GM18870 (cell line): ENCODE data around the gene UBASH3A.

ENCODE experiments used
- ATAC-seq: cut with Tn5 transposase; IDR thresholded peaks from one replicate; pipeline ENCODE4 v1.9.1; 2021; ENCODE audit warnings: moderate library complexity; ENCODE audit not compliant: unreplicated experiment

UBASH3A gene

DNA sequence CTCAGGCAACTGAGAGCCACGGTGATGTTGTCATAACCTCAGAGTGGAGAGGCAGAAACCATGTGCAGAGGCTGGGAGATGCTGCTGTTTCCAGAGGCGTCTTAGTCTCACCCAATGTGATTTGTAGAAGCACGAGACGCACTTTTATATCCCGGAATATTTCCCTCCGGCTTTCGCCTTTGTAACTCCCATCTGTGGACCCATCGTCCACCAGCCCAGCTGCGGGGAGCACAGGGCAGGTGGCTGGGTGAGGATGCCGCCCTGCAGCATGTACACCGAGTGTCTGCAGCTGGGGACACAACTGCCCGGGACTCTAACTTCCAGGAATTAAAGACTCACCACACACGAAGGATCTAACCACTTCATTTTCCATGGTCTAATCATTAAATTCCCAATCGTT, 43.5 kb downstream of the UBASH3A start:
- ATAC-seq, result no peak

DNA sequence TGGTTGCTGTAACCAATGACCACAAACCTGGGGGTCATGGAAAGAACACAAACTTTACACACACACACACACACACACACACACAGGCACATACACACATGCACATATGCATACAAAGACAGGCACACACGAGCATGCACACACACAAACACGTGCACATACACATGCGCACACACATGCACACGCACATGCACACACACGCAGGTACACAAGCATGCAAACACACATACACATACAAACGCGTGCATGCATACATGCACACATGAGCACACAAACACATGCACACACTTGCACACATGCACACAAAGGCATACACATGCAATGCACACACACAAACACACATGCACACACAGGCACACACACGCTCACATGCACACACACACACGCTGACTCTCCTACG, 44.0 kb downstream of the UBASH3A start:
- ATAC-seq, result no peak

DNA sequence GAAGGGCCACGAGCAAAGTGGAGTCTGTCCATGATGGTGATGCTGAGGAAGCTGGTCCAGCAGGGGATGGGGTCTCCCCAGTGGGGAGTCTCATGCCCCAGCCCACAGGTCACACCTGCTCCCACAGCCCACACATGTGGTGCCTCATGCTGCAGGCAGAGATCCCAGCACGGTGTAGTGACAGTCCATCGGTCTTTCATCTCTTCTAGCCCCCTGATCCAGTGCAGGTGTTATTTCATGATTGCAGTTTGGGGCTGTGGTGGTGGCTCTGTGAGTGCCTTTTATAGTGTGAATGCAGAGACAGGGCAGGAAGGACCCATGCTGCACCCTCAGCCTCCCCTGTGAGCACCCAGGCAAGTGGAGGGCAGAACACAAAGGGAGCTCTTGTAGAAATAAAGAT, 45.0 kb downstream of the UBASH3A start:
- ATAC-seq, result no peak

DNA sequence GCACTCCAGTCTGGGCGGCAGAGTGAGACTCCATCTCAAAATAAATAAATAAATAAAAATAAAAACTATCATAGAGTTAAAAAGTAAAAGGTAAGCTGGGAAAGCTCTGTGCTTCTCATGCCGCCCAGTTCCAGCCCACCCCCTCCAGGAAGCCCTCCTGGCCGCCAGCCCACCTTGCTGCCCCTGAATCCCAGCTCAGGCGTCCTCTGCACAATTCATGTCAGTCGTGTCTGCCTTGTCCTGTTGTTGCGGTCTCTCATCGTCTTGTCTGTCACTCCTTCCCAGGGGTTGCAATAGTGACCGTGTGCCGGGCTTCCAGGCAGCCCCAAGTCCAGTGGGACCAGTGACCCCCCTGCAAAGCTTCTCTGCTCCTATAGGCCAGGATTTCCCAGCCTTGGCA, 48.2 kb downstream of the UBASH3A start:
- ATAC-seq, result no peak

DNA sequence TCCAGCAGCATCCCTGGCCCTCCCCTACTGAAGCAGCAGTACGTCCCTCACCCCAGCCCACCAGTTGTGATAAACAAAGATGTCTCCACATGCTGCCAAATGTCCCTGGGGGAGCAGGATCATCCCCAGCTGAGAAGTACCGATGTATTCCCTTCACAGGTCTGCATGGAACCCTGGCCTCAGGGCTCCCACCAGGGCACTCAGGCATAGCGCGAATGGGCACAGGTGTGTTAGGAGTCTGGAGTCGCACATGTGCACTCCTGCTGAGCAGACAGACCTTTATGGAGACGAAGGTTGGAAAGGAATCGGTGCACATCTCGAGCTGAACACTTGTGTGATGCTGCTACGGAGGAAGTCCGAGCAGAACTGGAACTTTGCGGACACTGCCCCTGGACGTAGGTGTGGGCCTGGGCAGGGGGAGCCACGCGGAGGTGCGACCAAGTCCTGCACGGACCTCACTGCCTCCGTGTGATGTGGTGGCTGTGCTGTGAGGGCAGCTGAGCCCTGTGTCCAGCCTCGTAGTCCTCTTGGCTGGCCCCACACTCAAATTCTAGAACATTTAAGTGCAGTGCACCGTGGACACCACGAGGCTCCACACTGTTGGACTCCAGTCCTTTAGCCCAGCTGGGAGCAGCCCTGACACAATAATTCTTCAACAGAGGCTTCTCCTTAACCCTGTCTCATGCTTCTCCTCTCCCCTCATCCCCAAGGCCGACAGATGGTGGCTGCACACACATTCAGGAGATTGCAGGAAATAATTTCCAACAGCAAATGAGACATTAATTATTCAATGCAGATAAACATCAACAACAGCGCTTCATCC, 48.9 kb downstream of the UBASH3A start:
- ATAC-seq, result no peak

DNA sequence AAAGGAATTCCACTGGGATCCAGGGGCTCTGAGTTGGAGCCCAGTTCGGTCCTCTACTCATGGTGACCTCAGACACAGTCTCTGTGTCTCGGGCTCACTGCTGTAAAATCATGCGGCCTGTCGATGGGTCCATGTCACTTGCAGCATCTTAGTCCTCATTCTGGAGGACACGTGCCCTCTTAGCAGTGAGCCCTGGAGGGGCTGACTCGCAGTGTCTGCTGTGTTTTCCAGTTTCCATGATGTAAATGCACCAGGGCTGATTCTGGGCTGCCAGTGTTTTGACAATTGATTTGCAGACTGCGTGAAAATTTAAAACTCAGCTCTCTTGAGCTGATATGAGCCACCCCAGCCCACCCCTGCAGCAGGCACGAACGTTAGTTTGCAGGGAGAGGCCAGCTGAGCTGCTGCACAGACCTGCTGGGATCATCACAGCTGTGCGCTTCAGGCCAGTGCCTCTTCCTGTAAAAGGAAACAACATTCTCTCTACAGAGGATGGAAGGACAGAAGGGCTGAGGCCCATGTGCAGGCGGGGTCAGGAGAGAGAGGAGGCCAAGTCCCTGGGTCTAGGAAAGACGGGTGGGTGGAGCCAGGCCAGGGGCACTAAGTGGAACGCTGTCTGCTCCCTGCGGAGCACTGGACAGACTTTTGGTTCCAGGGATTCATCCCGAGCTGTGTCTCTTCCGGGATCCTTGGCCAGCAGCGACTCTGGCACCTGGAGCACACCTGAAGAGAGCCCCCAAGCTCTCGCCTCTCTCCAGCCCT, 49.7 kb downstream of the UBASH3A start:
- ATAC-seq, result no peak

DNA sequence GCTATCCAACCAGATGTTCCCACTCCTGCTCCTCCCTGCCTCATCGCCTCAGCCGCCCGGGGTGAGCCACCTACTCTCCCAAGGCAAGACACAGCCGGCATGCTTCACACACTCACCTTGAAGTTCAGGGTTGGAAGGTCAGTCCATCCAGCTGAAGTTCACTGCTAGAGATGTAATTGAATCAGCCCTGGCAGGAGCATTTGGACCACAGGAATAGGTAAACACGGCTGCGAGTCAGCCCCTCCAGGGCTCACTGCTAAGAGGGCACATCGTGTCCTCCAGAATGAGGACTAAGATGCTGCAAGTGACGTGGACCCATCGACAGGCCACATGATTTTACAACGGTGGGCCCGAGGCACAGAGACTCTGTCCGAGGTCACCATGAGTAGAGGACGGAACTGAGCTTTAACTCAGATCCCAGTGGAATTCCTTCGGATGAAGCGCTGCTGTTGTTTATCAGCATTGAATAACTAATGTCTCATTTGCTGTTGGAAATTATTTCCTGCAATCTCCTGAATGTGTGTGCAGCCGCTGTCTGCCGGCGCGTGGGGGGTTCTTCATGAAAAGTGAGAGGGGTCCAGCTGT, 50.4 kb downstream of the UBASH3A start:
- ATAC-seq, result no peak

DNA sequence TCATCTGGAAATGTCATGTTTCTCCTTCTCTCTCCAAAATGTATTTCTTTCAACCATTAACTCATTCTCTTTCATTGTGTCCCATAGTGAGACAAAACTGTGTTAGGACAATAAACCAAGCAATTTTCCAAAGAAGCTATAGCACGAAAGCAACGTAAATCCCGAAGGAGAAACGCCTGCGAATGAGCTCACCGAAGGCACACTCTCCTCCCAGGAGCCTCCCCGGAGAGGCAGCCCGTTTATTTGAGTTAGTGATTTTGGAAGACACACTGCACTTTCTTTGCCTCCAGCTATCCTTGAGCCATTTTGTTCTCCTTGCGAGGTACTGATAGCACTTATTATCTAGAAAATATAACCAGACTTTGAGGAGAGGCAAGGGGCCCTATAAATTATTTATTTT, 51.1 kb downstream of the UBASH3A start:
- no peak for ATAC-seq

DNA sequence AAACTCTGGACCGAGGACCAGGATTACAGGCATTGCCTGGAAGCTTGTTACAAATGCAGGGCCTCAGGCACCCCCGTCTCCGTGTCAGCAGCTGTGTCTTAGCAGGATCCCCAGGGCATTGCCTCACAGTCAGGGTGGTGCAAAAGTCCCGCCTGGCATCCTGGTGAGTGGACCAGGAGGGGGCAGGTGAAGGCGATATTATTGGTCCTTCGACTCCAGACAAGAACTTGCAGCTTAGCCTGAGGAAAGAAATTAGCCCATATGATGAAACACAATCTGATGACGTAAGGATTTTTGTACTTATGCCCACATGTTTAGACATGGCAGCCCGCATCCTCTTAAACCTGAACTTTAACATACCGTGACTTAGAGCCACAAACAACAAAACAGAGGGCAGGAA, 51.5 kb downstream of the UBASH3A start:
- no peak for ATAC-seq

DNA sequence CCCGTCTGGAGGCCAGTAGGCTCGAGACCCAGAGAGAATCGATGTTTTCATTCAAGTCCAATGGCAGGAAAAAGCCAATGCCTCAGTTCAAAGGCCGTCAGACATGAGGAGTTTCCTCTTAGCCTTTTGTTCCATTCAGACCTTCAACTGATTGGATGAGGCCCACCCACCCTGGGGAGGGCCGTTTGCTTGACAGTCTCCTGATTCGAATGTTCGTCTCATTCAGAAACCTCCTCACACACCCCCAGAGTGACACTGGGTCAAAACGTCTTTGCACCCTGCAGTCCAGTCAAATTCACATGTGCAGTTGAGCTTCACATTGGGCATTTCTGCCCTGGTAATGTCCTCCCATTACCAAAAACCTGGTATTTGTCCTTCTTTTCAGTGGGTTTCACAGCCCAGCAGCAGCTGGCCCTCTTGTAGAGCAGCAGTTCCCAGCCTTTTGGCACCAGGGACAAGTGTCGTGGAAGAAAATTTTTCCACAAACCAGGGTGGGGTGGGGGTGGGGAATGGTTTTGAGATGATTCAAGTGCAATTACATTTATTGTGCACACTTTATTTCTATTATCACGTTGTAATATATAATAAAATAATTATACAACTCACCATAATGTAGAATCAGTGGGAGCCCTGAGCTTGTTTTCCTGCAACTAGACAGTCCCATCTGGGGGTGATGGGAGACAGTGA, 52.2 kb downstream of the UBASH3A start:
- no peak for ATAC-seq

DNA sequence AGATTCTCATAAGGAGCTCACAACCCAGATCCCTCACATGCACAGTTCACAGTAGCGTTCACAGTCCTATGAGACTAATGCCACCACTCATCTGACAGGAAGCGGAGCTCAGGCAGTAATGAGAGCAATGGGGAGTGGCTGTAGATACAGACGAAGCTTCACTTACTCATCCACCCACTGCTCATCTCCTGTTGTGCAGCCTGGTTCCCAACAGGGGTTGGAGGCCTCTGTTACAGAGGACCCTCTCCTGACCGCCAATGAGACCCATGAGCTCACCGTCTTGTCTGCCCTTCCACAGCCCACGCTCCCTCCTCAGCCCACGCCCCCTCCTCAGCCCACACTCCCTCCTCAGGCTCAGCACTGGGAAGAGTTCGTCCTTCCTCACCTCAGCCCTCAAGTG, 52.8 kb downstream of the UBASH3A start:
- ATAC-seq, result no peak

DNA sequence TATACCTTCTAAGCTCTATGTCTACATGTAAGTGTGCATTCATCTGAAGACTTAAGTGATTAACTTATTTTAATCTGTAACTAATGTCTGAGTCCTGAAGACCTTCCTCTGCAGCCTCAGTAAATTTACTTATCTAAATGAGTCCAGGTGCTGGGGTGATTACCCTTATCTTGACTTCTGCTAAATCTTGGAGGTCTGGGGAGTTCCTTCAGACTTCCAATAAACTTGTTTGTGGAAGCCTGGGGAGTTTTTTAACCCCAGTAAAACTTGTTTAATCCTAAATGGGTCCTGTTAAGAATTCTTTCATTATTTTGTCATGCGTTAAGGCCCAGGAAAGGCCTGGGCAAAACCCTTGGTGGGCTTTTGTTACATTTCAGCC, 55.4 kb downstream of the UBASH3A start:
- no peak for ATAC-seq

DNA sequence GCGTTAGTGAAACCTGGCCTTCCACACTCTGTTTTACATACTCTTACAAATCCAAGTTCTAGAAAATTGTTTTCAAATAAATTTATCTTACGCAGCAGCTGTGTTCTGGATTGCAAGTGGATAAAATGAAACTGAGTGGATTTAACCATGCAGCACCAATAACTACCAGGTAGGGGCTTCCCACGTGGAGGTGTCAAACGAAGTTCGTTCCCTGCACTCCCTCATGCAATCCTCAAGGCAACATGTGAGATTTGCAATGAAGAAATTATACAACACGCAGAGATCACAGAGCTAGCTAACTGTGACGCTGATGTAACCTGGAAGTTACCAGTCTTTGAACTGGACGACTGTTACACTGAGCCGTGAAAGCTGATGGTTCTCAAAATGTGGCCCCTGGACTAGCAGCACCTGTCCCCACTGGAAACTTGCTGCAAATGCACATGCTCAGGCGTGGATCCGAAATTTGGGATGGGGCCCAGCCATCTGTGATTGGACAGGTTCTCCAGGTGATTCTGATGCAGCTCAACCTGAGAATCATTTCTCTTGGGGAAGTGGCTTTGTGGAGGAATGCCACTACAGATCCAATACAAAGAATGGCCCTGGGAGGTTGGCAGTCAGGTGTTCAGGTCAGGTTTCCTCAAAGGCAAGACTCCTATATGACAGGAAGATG, 56.0 kb downstream of the UBASH3A start:
- no peak for ATAC-seq

DNA sequence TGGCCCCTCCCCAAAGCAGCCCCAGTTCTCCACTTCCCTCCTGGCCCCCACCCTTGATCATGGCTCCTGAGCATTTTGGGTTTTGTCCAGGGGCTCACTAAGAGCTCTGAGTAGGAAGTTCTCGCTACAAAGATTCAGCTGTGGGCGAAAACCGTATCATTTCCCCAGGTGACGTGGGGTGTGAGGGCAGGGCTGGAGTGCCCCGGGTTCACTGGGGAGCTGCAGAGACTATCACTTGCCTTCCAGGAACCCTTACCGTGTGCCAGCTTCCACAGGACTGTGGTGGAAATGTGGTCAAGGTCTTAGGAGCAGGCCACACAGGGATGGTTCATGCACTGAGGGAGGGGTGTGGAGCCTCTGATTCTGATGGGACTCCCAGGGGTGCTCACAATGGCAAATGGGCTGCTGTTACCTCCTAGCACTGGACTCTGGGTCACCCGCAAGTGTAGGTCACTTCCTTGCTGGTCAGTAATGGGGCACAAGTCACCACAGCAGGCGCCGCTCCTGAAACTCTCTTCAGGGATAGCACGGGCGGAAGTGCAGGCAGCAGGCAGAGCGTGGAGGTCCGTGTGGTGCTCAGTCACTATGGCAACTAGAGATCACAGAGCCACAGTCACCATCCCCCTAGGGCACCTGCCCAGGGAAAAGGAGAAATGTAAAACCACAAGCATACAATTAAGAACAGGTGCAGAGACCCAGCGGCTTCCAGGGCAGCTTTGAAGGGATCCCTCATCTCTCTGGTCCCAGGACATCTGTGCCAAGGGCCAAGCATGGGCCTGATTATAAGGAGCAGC, 56.9 kb downstream of the UBASH3A start:
- peak; percentile 37 for ATAC-seq

DNA sequence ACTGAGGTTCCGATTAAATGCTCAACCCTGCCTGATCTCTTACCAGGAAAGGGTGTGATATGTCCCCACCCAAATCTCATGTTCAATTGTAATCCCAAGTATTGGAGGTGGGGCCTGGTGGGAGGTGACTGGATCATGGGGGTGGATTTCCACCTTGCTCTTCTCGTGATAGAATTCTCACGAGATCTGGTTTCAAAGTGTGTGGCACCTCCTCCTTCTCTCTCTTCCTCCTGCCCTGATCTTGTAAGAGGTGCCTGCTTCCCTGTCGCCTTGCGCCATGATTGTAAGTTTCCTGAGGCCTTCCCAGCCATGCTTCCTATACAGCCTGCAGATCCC, 57.5 kb downstream of the UBASH3A start:
- ATAC-seq, result no peak

DNA sequence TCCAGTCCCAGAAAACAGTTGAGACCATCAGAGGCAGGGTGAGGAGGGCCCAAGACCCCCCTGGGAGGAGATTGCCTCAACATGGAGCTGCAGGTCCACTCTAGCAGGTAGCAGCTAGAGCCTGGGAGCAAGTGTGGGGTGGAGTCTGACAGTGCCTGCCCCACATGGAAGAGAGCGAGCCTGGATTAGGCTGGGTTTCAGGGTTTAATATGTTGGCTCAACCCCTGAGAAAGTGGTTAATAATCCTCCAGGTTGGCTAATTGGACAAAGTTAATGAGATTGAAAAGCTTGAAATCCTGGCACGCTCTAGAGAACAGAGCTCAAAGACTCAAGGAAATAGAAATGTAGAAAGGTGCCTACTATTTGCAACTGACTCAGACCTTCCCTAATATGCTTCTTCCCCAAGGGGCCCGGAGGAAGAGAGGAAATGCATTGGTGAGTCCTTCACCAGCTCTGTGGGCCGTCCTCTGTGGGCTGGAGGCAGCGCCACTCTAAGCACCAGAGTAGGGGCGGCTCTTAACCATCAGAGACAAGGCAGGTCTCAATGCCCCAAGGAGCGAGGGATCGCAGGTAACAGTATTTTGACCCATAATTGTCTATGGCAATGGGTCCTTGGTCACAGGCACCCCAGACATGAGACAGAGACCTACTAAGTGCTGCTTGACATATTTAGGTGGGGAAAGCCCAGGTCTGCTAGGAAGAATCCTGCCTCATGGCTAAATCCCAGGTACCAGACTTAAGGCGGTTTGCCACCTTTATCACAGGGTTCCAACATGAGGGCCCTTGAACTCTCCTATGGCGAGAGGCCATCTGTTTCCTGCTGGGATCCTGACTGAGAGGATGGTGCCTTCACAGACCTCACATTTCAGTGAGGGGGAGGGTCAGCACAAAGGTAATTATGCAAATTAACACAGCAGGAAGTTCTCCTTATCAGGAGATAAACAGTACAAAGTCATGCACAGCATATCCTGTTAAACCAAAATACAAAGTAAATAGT, 58.5 kb downstream of the UBASH3A start:
- ATAC-seq, result no peak

DNA sequence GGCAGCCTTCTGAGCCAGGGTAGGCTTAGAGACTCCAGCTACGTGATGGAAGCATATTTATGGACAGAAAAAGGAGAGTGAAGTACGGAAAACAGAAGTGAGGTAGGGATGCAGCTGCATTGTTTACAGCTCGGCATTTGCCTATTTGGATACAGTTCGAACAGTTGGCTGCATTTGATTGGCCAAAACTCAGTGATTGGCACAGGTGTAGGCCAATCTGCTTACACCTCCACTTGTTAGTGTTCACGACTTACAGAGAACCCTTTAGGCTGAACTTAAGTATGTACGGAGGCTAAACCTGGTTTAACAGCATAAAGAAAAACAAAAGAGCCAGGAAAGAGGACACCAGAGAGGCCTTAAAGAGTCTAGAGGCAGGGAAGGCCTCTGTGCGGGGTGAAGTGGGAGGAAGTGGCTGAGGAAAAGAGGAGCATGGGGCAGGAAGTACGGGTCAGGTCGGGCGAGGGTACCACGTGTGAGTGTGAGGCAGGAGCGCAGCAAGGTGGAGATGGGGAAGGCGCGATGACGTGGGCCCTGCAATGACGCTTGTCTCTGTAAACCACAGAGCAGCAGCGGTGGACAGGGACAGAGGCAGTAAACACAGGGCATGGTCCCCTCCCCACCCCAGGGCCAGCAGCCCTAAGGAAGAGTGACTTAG, 60.3 kb downstream of the UBASH3A start:
- no peak for ATAC-seq

DNA sequence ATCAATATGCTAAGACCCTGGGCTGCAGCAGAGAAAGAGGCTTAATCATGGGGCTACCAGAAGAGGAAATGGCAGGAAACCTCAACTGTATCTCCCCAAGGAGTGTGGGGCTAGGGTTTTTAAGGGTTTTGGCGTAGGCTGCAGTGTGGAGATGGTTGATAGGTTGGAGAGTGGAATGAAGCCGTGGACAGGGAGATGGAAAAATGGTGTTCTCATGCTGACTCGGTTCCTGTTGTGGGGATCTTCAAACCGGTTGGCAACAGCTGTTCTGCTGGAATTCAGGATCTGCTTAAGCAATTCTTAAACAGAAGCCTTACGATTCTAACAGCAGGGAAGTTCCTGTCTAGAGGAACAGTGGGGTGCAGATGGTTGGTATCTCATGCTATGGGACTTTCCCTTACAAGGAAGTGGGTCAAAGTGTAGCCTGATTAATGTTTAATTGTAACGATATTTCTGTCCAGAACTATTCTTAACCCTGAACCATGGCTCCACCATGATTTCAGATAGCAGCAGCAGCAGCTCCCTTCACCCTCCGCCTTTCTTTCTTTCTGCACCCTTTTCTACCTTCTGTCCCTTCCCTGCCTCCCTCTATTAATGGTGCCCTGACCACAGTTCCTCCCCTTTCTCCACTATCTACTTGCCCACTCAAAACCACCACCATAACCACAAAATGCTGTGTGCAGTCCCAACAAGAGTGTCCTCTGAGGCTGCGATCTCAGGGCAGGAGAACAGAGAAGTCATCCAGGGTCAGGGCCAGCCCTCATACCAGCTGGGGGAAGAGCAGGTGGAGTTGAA, 61.5 kb downstream of the UBASH3A start:
- peak; percentile 36 for ATAC-seq
